NCI-H226 (cell line): ENCODE results near the gene PRKCB.
"Not testable (repeated sequence)": the region's sequence is repeated elsewhere in the genome, so short reads cannot be mapped to it uniquely, and the experiment has no call there.

Experiments used
- DNase-seq: peaks from one replicate; pipeline ENCODE4 v3.0.0-alpha.2; 2015

PRKCB gene

GRCh38 chr16:24140730-24141129 is 304.9 kb downstream of the PRKCB start:
- DNase-seq: no peak

DNA sequence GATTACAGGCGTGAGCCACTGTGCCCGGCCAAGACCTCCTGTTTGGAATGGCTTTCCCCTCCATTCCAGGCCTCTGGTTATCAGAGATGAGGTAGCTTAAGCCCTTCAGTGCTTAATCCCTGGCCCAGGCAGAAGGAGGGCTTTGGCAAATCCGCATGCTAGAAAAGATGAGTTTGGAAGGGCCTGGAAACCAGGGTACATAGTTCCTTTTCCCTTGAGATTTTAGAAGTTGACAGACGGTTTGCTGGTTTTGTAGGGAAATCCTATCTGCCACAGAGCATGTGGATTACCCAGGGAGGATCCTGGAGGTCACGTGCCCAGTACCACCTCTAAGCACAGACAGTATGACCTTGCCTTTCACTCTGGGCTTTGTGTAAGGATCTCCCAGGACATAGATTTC is 305.7 kb downstream of the PRKCB start:
- DNase-seq: no peak

- DNase-seq: no peak
Observed at GRCh38 chr16:24141917-24142316, 306.1 kb downstream of the PRKCB start.

DNA sequence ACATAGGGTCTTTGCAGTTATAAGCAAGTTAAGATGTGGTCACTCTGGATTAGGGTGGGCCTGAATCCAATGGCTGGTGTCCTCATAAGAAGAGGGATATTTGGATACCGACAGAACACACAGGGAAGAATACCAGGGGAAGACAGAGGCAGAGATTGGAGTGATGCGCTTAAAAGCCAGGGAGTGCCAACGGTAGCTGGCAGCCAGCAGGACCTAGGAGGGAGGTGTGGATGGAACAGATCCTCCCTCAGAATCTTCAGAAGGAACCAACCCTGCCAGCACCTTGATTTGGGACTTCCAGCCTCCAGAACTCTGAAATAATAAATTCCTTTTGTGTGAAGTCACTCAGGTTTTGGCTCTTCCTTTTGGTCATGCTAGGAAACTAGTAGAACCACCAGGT is 310.1 kb downstream of the PRKCB start:
- DNase-seq: no peak

DNA sequence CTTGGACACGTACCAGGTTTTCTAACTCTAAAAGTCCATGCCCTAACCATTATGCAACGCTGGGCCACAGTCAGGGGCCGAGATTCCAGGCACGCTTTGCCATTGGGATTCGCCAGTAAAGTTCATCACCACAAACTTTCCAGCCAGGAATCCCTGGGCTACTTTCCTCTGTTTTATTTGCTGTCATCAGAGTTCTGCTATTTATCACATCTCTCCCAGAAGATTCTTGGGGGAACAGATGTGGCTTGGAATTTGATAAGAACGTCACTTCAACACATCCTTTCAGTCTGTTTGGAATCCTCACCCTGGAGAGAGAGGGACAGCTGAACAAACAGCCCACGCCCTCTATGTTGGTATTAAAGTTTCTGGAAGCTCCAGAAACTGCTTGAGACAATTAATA is 310.7 kb downstream of the PRKCB start:
- DNase-seq: no peak

DNA sequence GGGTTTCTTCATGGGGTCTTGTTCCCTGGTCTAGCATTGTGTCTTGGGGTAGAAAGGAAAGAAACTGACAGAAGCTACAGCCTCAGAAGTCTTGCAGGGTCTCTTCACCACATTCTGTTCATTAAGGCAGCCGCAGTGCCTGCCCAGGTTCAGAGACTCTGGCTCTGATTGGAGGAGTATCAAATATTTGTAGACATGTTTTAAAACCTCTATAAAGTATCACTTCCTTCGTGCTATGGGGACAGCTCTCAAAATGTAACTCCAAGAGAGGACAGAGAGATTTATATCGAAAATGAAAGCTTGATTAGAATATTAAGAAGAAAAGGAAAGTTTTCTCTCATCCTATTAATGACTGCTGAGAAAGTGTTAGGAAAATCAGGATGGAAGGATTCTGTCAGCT is 313.3 kb downstream of the PRKCB start:
- DNase-seq: no peak

DNA sequence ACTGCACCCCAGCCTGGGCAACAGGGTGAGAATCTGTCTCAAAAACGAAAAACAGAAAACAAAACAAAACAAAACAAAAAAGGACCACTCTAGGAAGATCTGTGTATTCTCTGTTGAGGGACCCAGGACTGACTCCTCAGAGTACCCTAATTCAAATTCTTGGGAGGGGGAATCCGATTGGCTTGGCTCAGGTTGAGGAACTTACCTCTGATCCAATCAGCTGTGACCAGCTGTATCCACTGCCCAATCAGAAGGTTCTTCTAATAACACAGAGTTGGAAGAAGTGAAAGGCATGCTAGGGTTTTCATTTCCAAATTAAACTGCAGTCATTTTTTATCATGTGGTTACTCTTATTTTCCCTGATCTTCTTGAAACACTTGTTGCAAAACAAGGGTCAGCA is 314.5 kb downstream of the PRKCB start:
- DNase-seq: no peak

DNA sequence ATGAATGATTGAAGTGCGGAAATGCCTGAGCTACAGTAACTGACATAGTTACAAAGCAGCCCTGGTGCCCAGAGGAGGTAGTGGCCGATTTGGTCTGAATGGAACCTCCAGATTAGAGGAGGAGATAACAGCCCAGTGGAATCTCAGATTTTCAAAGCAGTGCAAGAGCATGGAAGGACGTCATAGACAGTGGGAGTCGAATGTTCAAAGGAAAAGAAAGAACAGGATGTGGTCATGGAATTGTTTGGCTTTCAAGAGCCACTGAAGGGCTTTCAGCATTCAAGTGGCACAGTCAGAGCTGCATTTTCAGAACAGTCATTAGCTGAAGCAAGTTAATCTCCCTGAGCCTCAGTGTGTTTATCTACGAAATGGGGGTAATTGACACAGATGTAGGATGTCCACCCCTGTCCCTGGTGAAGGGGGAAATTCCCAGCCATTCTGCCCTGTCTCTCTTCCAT is 315.7 kb downstream of the PRKCB start:
- DNase-seq: no peak

DNA sequence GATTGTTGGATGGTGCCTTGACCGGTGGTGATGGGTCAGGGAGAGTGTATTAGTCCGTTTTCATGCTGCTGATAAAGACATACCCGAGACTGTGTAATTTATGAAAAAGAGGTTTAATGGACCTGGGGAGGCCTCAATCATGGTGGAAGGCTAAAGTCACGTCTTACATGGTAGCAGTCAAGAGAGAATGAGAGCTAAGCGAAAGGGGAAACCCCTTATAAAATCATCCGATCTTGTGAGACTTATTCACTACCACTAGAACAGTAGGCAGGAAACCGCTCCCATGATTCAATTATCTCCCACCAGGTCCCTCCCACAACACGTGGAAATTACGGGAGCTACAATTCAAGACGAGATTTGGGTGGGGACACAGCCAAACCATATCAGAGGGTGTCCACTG is 316.3 kb downstream of the PRKCB start:
- not testable (repeated sequence) for DNase-seq

DNA sequence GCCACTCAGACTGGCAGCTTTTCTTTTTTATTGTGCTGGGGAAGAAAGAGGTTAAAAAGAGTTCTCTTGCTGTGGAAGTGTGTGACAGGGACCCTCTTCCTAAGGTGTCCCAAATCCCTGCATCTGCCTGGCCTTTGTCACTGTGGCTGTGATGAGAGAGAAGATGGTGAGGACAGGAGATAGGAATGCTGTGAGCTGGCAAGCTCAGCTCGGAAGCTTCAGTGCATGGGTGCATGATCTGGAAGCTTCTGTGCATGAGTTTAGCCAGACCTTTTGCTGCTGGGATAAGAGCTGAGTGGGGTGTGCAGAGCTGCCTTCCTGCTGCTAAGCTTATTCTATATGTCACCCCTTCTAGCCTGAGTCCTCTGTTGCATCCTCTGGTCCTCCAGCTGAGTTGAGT is 317.0 kb downstream of the PRKCB start:
- DNase-seq: no peak

GRCh38 chr16:24156777-24157176 is 321.0 kb downstream of the PRKCB start:
- DNase-seq: no peak

DNA sequence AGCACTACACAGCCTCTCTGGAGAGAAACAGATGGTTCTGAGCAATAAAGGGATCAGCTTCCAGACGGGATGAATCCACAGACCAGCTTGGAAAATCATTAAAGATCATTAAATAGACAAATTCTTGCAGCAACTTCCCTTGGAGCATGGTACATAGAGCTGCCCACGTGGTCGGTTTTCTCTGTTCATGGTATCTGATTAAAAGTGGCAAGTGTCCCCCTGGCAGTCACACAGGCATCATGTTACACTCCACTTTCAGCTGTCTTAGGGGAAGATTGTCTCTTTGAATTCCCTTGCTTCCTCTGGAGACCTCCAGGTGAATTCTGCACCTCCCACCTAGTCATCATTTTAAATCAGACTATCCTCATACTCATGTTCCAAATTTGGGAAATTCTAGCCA is 328.2 kb downstream of the PRKCB start:
- no peak for DNase-seq

DNA sequence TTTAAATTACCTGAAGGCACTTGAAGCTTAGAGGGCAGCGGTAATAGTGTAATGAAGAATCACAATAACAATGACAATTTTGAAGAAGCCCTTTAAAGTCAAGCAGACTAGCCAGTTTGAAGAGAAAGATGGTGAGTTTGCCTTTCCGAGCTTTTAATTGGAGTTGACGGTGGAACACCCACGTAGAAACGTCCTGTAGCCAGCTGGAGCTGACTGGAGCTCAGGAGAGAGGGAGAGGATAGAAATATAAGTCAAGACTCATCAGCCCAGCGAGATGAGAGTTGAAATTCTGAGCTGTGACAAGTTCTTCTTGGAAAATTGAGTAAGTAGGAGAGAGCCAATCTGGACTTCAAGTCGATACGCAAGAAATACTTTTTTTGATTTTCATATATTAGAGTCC is 328.6 kb downstream of the PRKCB start:
- DNase-seq: no peak

DNA sequence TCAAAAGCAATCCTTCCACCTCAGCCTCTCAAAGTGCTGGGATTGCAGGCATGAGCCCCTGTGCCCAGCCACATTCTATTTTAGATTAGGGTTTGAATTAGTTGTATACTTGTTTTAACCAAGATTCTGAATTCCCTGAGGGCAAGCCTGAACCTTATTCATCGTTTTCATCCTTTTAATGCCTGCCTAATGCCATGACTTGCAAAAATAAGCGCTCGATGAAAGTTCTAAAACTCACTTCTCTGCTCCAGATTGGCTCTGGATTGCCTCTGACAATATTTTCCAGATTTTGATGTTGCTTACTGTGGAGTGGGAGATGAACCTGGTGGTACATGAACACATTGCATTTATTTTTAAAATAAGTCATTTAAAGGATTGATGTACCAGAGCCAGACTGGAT is 329.5 kb downstream of the PRKCB start:
- DNase-seq: no peak

DNA sequence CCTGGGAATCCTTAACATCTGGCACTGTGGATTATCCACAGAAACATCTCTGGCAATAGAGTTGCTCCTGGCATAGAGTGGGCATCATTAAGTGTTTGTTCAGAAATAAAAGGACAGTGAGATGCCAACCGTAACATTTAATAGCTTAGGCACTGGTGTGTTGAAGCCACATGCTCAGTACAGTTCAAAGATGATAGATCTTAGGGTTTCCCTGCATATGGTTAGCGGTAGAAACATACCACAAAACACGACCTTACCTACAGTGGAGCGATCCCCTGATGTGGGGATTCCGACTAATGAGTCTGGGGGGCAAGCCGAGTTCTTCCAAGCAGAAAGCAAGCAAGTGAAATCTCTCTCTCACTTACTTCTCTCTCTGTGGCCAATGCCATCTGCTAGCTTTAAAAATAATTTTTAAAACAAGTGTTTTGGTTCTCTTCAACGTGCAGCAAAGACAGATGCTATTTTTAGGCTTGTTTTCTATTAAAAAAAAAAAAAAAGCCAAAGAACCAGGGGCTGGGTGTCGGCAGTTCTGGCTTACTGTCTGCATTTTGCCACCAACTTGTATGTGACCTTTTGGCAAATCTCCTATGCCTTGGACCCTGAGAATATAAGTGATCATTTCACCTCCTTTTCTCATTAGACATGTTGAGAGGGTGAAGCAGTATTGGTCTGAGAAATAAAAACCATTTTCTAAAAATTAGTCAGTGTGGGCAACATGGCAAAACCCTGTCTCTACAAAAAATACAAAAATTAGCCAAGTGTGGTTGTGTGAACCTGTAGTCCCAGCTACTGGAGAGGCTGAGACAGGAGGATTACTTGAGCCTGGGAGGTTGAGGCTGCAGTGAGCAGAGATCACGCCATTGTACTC is 331.1 kb downstream of the PRKCB start:
- DNase-seq: no peak

- no peak for DNase-seq
Observed at GRCh38 chr16:24168856-24169255, 333.1 kb downstream of the PRKCB start.

- no peak for DNase-seq
Observed at GRCh38 chr16:24170407-24170806, 334.6 kb downstream of the PRKCB start.

DNA sequence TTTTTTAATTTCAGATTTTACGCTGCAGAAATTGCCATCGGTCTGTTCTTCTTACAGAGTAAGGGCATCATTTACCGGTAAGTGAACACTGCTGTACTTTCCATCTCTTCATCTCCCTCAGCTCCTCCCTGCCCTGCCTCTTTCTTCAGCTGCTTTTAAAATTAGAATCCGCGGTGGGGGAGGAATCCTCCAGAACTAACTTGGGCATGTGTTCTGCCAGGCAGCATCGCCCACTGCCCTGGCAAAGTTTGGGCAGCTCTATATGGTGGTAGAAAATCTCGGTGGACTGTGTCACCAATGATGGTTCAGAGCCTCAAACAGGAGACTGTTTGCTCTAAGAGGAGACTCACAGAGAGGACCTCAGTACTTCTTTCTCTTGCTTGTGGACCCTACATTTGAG is 338.7 kb downstream of the PRKCB start:
- no peak for DNase-seq

- DNase-seq: no peak
Observed at GRCh38 chr16:24174957-24175356, 339.2 kb downstream of the PRKCB start.

- no peak for DNase-seq
Observed at GRCh38 chr16:24178496-24178895, 342.7 kb downstream of the PRKCB start.

GRCh38 chr16:24180451-24180850 is 344.7 kb downstream of the PRKCB start:
- no peak for DNase-seq

- DNase-seq: no peak
Observed at GRCh38 chr16:24188021-24188542, 352.3 kb downstream of the PRKCB start.

- no peak for DNase-seq
Observed at GRCh38 chr16:24188751-24189318, 353.1 kb downstream of the PRKCB start.

DNA sequence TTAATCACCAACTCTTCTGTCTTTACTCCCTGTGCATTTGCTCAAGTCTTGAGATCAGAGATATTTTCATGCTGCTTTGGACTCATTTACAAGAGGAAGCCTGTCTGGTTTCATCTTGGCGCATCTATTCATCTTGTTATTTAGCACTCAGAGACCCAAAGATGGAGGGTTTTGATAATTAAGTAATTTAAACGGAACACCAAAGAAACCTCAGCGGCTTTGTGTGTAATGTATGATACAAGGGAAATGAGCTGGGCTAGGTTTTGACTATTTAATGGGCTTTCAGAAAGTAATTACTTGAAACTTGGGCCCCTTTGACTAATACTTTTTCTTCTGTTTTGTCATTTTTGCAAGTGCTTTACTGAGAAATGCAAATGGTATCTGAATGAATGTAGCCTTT is 354.2 kb downstream of the PRKCB start:
- DNase-seq: no peak
